WTC11 (cell line): Measurements from ENCODE around the gene ZMIZ1.

Experiments used
- E2F5 ChIP-seq: sonication (generic); formaldehyde crosslinking; IDR thresholded peaks from 2 replicates; pipeline ENCODE4 v1.8.1; 2022; ENCODE audit warnings: mild to moderate bottlenecking, moderate library complexity, missing genetic modification reagents
- JUN ChIP-seq: sonication (generic); formaldehyde crosslinking; IDR thresholded peaks from 2 replicates; pipeline ENCODE4 v1.8.0; 2023; ENCODE audit warnings: mild to moderate bottlenecking, missing genetic modification reagents

DNA sequence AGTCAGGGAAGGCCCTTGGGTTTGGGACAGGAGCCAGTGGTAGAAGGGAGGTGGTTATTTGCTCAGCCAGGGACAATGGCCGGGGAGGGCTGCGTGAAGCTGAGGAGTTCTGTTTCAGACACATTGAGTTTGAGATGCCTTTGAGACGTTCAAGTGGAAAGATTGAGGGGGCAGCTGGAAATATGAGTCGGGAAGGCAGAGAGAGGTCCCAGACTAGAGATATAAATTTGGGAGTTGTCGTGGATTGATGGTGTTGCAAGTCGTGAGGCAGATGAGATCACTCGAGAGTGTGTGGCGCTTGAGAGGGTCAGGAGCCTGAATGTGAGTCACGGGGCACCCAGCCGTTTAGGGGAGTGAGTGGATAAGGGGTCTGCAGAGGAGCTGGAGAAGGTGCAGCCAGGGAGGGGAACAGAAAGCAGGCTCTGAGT, 73.3 kb downstream of the ZMIZ1 start:
- TF ChIP-seq JUN (no peak), E2F5 (no peak)
